H1 (cell line): ENCODE measurements around the gene CADM1. TPM values are rescaled to one million over a fixed set of nuclear protein-coding genes. Genes with fewer than 3 reads are reported as not detected.

Experiments used
- CTCF ChIA-PET: fragments of 300-600 bp; sonication (Branson Sonifier 250); formaldehyde crosslinking; loops from one replicate; lab custom pipeline; 2021; ENCODE audit not compliant: partially characterized antibody; lab: Charles Lee
- POLR2A ChIA-PET: fragments of 300-600 bp; sonication (Branson Sonifier 250); formaldehyde crosslinking; loops from one replicate; lab custom pipeline; 2021; ENCODE audit warnings: inconsistent platforms; ENCODE audit not compliant: partially characterized antibody; lab: Charles Lee
- DNase-seq, 2 experiments: peaks; one replicate each; pipeline versions ENCODE4 v3.0.0 to v3.0.0-alpha.2; 2010 to 2022; ENCODE audit warnings: low spot score in 2 of 2, low read depth in 1 of 2, mixed read lengths in 1 of 2
- FAIRE-seq: peaks from 2 replicates; lab custom pipeline; 2011; peaks lifted over from hg19 to GRCh38; lab: Jason Lieb, UNC
- H2AFZ ChIP-seq: 2 replicates; pipeline ENCODE4 v1.8.1; 2012; ENCODE audit warnings: low read length, inconsistent platforms
- H2AK5ac ChIP-seq: 2 replicates; pipeline ENCODE4 v1.6.1; 2013; ENCODE audit warnings: low read depth, low read length
- H2BK120ac ChIP-seq: replicated peaks from 2 replicates; pipeline ENCODE3; 2013; ENCODE audit warnings: low read depth, low read length, inconsistent platforms
- H2BK12ac ChIP-seq: 2 replicates; pipeline ENCODE4 v1.6.1; 2013; ENCODE audit warnings: low read depth, low read length
- H2BK15ac ChIP-seq: 2 replicates; pipeline ENCODE4 v1.6.1; 2013; ENCODE audit warnings: low read length
- H2BK20ac ChIP-seq: 2 replicates; pipeline ENCODE4 v1.6.1; 2013; ENCODE audit warnings: low read length
- H2BK5ac ChIP-seq: 2 replicates; pipeline ENCODE4 v1.6.1; 2013; ENCODE audit warnings: low read depth, low read length
- H3K14ac ChIP-seq: 2 replicates; pipeline ENCODE4 v1.6.1; 2013; ENCODE audit warnings: inconsistent platforms; ENCODE audit not compliant: insufficient read length
- H3K18ac ChIP-seq: 2 replicates; pipeline ENCODE4 v1.6.1; 2013; ENCODE audit warnings: low read length; ENCODE audit errors: extremely low read depth
- H3K23ac ChIP-seq: 2 replicates; pipeline ENCODE4 v1.6.1; 2013; ENCODE audit warnings: inconsistent platforms; ENCODE audit not compliant: insufficient read length
- H3K23me2 ChIP-seq: 2 replicates; pipeline ENCODE4 v1.6.1; 2013; ENCODE audit warnings: low read depth, low read length
- H3K27ac ChIP-seq: 2 replicates; pipeline ENCODE4 v1.6.1; 2011; ENCODE audit warnings: low read depth, low read length, inconsistent platforms
- H3K27me3 ChIP-seq, 4 experiments: replicated peaks in 1 of 4; 1 replicate in 1 of 4; 2 replicates in 3 of 4; pipeline versions ENCODE4 v1.6.1 to v1.8.1; 2011 to 2013; ENCODE audit warnings: low read length in 3 of 4, mild to moderate bottlenecking in 3 of 4, inconsistent platforms in 2 of 4, mixed read lengths in 2 of 4, moderate library complexity in 1 of 4; ENCODE audit not compliant: control insufficient read depth in 3 of 4, insufficient read depth in 3 of 4; ENCODE audit errors: extremely low read depth in 1 of 4
- H3K36me3 ChIP-seq, 4 experiments: 2 replicates each; pipeline versions ENCODE4 v1.6.1 to v1.8.1; 2011 to 2013; ENCODE audit warnings: mild to moderate bottlenecking in 4 of 4, low read length in 3 of 4, moderate library complexity in 2 of 4, control low read depth in 1 of 4, inconsistent platforms in 1 of 4; ENCODE audit not compliant: insufficient read depth in 4 of 4, control insufficient read depth in 2 of 4
- H3K4ac ChIP-seq: replicated peaks from 2 replicates; pipeline ENCODE3; 2013; ENCODE audit warnings: low read length, low read depth, mixed read lengths, inconsistent platforms; ENCODE audit not compliant: insufficient read length
- H3K4me1 ChIP-seq, 4 experiments: replicated peaks in 1 of 4; 1 replicate in 1 of 4; 2 replicates in 3 of 4; pipeline versions ENCODE4 v1.6.1 to v1.8.1; 2011 to 2013; ENCODE audit warnings: low read length in 3 of 4, inconsistent platforms in 2 of 4, mixed read lengths in 1 of 4; ENCODE audit not compliant: insufficient read depth in 4 of 4, control insufficient read depth in 3 of 4
- H3K4me2 ChIP-seq, 2 experiments: 2 replicates each; pipeline versions ENCODE4 v1.6.1 to v1.8.1; 2011 to 2013; ENCODE audit warnings: low read depth in 2 of 2, low read length in 2 of 2, control low read depth in 1 of 2, inconsistent platforms in 1 of 2, mild to moderate bottlenecking in 1 of 2; ENCODE audit not compliant: insufficient read depth in 1 of 2
- H3K4me3 ChIP-seq, 4 experiments: fragments of 200-600, 300-600 bp in 1 of 4; sonication (generic), shearing (Covaris generic), sonication (Bioruptor Twin) in 1 of 4; 2 replicates each; pipeline versions ENCODE4 v1.5.1 to v1.8.1; 2011 to 2016; ENCODE audit warnings: low read length in 4 of 4, low read depth in 3 of 4, control low read depth in 2 of 4, inconsistent platforms in 2 of 4, mild to moderate bottlenecking in 2 of 4, mixed read lengths in 1 of 4, moderate library complexity in 1 of 4; ENCODE audit not compliant: insufficient read depth in 2 of 4; ENCODE audit errors: extremely low read depth in 1 of 4
- H3K56ac ChIP-seq: replicated peaks from 2 replicates; pipeline ENCODE3; 2013; ENCODE audit warnings: low read depth, mild to moderate bottlenecking, mixed read lengths, low read length, inconsistent platforms; ENCODE audit not compliant: insufficient read length
- H3K79me1 ChIP-seq: 2 replicates; pipeline ENCODE4 v1.6.1; 2013; ENCODE audit warnings: low read depth, low read length, control low read depth
- H3K79me2 ChIP-seq, 2 experiments: 2 replicates each; pipeline versions ENCODE4 v1.6.1 to v1.8.1; 2012 to 2013; ENCODE audit warnings: low read length in 2 of 2, mild to moderate bottlenecking in 2 of 2, inconsistent platforms in 1 of 2; ENCODE audit not compliant: insufficient read depth in 2 of 2, control insufficient read depth in 1 of 2
- H3K9ac ChIP-seq, 4 experiments: replicated peaks in 1 of 4; 1 replicate in 1 of 4; 2 replicates in 3 of 4; pipeline versions ENCODE4 v1.6.1 to v1.8.1; 2011 to 2013; ENCODE audit warnings: low read depth in 3 of 4, low read length in 3 of 4, control low read depth in 2 of 4, mild to moderate bottlenecking in 2 of 4, moderate library complexity in 2 of 4, inconsistent platforms in 1 of 4; ENCODE audit errors: extremely low read depth in 1 of 4
- H3K9me3 ChIP-seq, 2 experiments: 2 replicates each; pipeline versions ENCODE4 v1.6.1 to v1.8.1; 2012 to 2013; ENCODE audit warnings: mild to moderate bottlenecking in 2 of 2, moderate library complexity in 2 of 2, control low read depth in 1 of 2, inconsistent platforms in 1 of 2, low read depth in 1 of 2, low read length in 1 of 2, mixed read lengths in 1 of 2; ENCODE audit not compliant: insufficient read depth in 2 of 2
- H4K20me1 ChIP-seq, 2 experiments: replicated peaks in 1 of 2; 2 replicates each; pipeline versions ENCODE3 to v1.8.1; 2011 to 2013; ENCODE audit warnings: inconsistent platforms in 2 of 2, low read length in 2 of 2, mild to moderate bottlenecking in 1 of 2; ENCODE audit not compliant: insufficient read depth in 2 of 2, control insufficient read depth in 1 of 2
- H4K5ac ChIP-seq: 2 replicates; pipeline ENCODE4 v1.6.1; 2013; ENCODE audit warnings: low read length, low read depth, mixed read lengths, inconsistent platforms; ENCODE audit not compliant: insufficient read length
- H4K8ac ChIP-seq: 2 replicates; pipeline ENCODE4 v1.8.0; 2013; ENCODE audit warnings: mild to moderate bottlenecking, moderate library complexity, low read length, inconsistent platforms; ENCODE audit not compliant: insufficient read depth; ENCODE audit errors: extremely low read depth
- H4K91ac ChIP-seq: replicated peaks from 2 replicates; pipeline ENCODE3; 2013; ENCODE audit warnings: low read length, mixed read lengths, inconsistent platforms; ENCODE audit not compliant: insufficient read length
- POLR2AphosphoS5 ChIP-seq: IDR thresholded peaks from 2 replicates; pipeline ENCODE4 v1.6.1; 2011; ENCODE audit warnings: low read depth, low read length
- WGBS, 2 experiments: shearing (Covaris generic) in 1 of 2; methylation state at CpG; one replicate each; pipeline versions ENCODE4 v1.1.6 to v1.1.7; 2013 to 2015; ENCODE audit warnings: low lambda C conversion rate in 2 of 2, mixed read lengths in 2 of 2, inconsistent platforms in 1 of 2, low coverage in 1 of 2, missing lambda C conversion rate in 1 of 2; ENCODE audit not compliant: insufficient replicate concordance in 2 of 2, insufficient coverage in 1 of 2, insufficient read length in 1 of 2; ENCODE audit errors: extremely low coverage in 1 of 2, missing lambda C conversion rate in 1 of 2; 5-methylcytosine and 5-hydroxymethylcytosine counted together
- polyA plus RNA-seq, 7 experiments: library from polyadenylated mRNA; depleted of rRNA in 3 of 7; stranded (reverse) in 5 of 7; unstranded in 2 of 7; fragments of >200 nt in 5 of 7; fragments of 200-250 nt in 2 of 7; gene quantifications; 1 replicate in 5 of 7; 2 replicates in 1 of 7; 4 replicates in 1 of 7; pipeline versions ENCODE4 v1.2.1 to v1.2.3, GENCODE V29; 2011 to 2013; ENCODE audit warnings: missing spikeins in 2 of 7, mixed read lengths in 2 of 7
- total RNA-seq: library from RNA; stranded (reverse); fragmentation: NEBNext Ultra II Directional; extraction: Animal tissue kit (Norgen Biotek cat#: 25700); gene quantifications from 2 replicates; pipeline ENCODE4 v1.2.1, GENCODE V29; 2021

Gene CADM1
- total and polyA plus RNA-seq, 2 of the 8 experiments (the other 6 are each of a cell fraction or from before 2014, with no cell fraction given): 8.3 to 25.3 TPM

- H3K9me3 ChIP-seq: no peaks in the 10 kb centered on the region
- POLR2A ChIA-PET: no interaction called here
- H3K36me3 ChIP-seq: no peaks in the 10 kb centered on the region
- no peak overlapping the region for H2BK12ac ChIP-seq
- no peak overlapping the region for H2BK15ac ChIP-seq
- no peak overlapping the region for H3K18ac ChIP-seq
- H3K79me1 ChIP-seq: no peaks in the 10 kb centered on the region
- no peak overlapping the region for H3K9ac ChIP-seq
- no peak overlapping the region for H2AK5ac ChIP-seq
- CTCF ChIA-PET: interaction anchor here (1.6 kb wide), 1 partner anchor 15 kb away, joined by 4 read pairs; no protein-coding TSS in a partner anchor
- no peak for DNase-seq
- H4K5ac ChIP-seq: no peak overlapping the region
- no peaks in the 10 kb centered on the region for H3K23me2 ChIP-seq
- no peak overlapping the region for H2BK120ac ChIP-seq
- H4K20me1 ChIP-seq: no peaks in the 10 kb centered on the region
- H3K27me3 ChIP-seq: no peaks in the 10 kb centered on the region; a peak in 1 of 7 replicates
- H2BK5ac ChIP-seq: no peak overlapping the region
- no peak overlapping the region for H3K56ac ChIP-seq
- H2BK20ac ChIP-seq: no peak overlapping the region
- H3K4ac ChIP-seq: no peak overlapping the region
- no peak overlapping the region for H3K14ac ChIP-seq
- peaks cover 0 to 4% (median 0%) of the 10 kb centered on the region in 4 experiments; a peak in 3 of 7 replicates for H3K4me1 ChIP-seq
- H4K8ac ChIP-seq: no peak overlapping the region
- H3K4me2 ChIP-seq: no peak overlapping the region
- no peak overlapping the region for H3K27ac ChIP-seq
- H3K23ac ChIP-seq: no peak overlapping the region
- H4K91ac ChIP-seq: no peak overlapping the region
- no peak for FAIRE-seq
- WGBS, 2 experiments: 88% methylated on average over 4 of the region's 4 CpGs; no CpG with 5 or more reads in 1 of the 2 experiments
- no peaks in the 10 kb centered on the region for H3K79me2 ChIP-seq
- H3K4me3 ChIP-seq: no peak overlapping the region
- H2AFZ ChIP-seq: no peak overlapping the region
- TF ChIP-seq POLR2AphosphoS5: no peak
Observed at GRCh38 chr11:115124786-115125185, 379.4 kb downstream of the CADM1 start.
